ENCODE results near the gene ZNF408.
"Not testable (repeated sequence)": the region's sequence is repeated elsewhere in the genome, so short reads cannot be mapped to it uniquely, and the experiment has no call there.

The ZNF408 gene

GRCh38 chr11:46668480-46669085 lies 32.2 kb upstream of the ZNF408 start:
- no peak overlapping the region for H2AFZ ChIP-seq (ENCODE audit: low read depth, low read length, severe bottlenecking)
- no peak overlapping the region for H3K4me3 ChIP-seq (ENCODE audit: insufficient read depth, low read length, poor library complexity, severe bottlenecking)
- H3F3A ChIP-seq (ENCODE audit: insufficient read depth) = no peaks in the 10 kb centered on the region
- no peak overlapping the region for H3K4me2 ChIP-seq (ENCODE audit: low read depth, low read length, poor library complexity, severe bottlenecking)
- H3K9ac ChIP-seq (ENCODE audit: low read length) = no peak overlapping the region
- no peak overlapping the region for H3K27ac ChIP-seq (ENCODE audit: low read depth, low read length)
- H4K20me1 ChIP-seq (ENCODE audit: low read depth, low read length) = no peaks in the 10 kb centered on the region
- TF ChIP-seq EZH2phosphoT487 (conservative IDR thresholded peaks at IDR 0.05; ENCODE audit: low read length) = no peak
- TF ChIP-seq CTCF (IDR thresholded peaks at IDR 0.05; ENCODE audit: insufficient read depth, low read length, poor library complexity, severe bottlenecking) = no peak
- no peaks in the 10 kb centered on the region for H3K79me2 ChIP-seq (ENCODE audit: insufficient read depth, low read length)
- H3K9me3 ChIP-seq (ENCODE audit: insufficient read depth, low read length) = no peaks in the 10 kb centered on the region
- H3K36me3 ChIP-seq (ENCODE audit: low read length) = no peaks in the 10 kb centered on the region
- H3K9me2 ChIP-seq (replicated peaks; ENCODE audit: insufficient read depth, low read length) = no peaks in the 10 kb centered on the region
- H3K27me3 ChIP-seq (ENCODE audit: low read length) = no peaks in the 10 kb centered on the region

GRCh38 chr11:46669711-46670139 lies 31.1 kb upstream of the ZNF408 start:
- H3F3A ChIP-seq (ENCODE audit: insufficient read depth) = no peaks in the 10 kb centered on the region
- H3K4me2 ChIP-seq (ENCODE audit: low read depth, low read length, poor library complexity, severe bottlenecking) = no peak overlapping the region
- no peak overlapping the region for H3K9ac ChIP-seq (ENCODE audit: low read length)
- H3K36me3 ChIP-seq (ENCODE audit: low read length) = no peaks in the 10 kb centered on the region
- no peak overlapping the region for H2AFZ ChIP-seq (ENCODE audit: low read depth, low read length, severe bottlenecking)
- H3K9me3 ChIP-seq (ENCODE audit: insufficient read depth, low read length) = no peaks in the 10 kb centered on the region
- no peaks in the 10 kb centered on the region for H3K27me3 ChIP-seq (ENCODE audit: low read length)
- no peaks in the 10 kb centered on the region for H3K79me2 ChIP-seq (ENCODE audit: insufficient read depth, low read length)
- H4K20me1 ChIP-seq (ENCODE audit: low read depth, low read length) = no peaks in the 10 kb centered on the region
- H3K27ac ChIP-seq (ENCODE audit: low read depth, low read length) = no peak overlapping the region
- H3K4me3 ChIP-seq (ENCODE audit: insufficient read depth, low read length, poor library complexity, severe bottlenecking) = no peak overlapping the region
- H3K9me2 ChIP-seq (replicated peaks; ENCODE audit: insufficient read depth, low read length) = no peaks in the 10 kb centered on the region
- TF ChIP-seq CTCF (IDR thresholded peaks at IDR 0.05; ENCODE audit: insufficient read depth, low read length, poor library complexity, severe bottlenecking) (no peak), EZH2phosphoT487 (conservative IDR thresholded peaks at IDR 0.05; ENCODE audit: low read length) (no peak)

- H3K27me3 ChIP-seq (ENCODE audit: low read length); H3K36me3 ChIP-seq (ENCODE audit: low read length); H3K4me3 ChIP-seq (ENCODE audit: insufficient read depth, low read length, poor library complexity, severe bottlenecking); H3K9me3 ChIP-seq (ENCODE audit: insufficient read depth, low read length); H3F3A ChIP-seq (ENCODE audit: insufficient read depth); H3K4me2 ChIP-seq (ENCODE audit: low read depth, low read length, poor library complexity, severe bottlenecking); H3K79me2 ChIP-seq (ENCODE audit: insufficient read depth, low read length); H3K9ac ChIP-seq (ENCODE audit: low read length); H2AFZ ChIP-seq (ENCODE audit: low read depth, low read length, severe bottlenecking); H3K9me2 ChIP-seq (replicated peaks; ENCODE audit: insufficient read depth, low read length); H3K27ac ChIP-seq (ENCODE audit: low read depth, low read length); H4K20me1 ChIP-seq (ENCODE audit: low read depth, low read length): not testable (repeated sequence)
These were observed 30.3 kb upstream of the ZNF408 start for GRCh38 chr11:46670521-46670920.

- H3K27ac ChIP-seq (ENCODE audit: low read depth, low read length) = no peak overlapping the region
- no peak overlapping the region for H3K4me2 ChIP-seq (ENCODE audit: low read depth, low read length, poor library complexity, severe bottlenecking)
- H3K9me2 ChIP-seq (replicated peaks; ENCODE audit: insufficient read depth, low read length) = no peaks in the 10 kb centered on the region
- no peak overlapping the region for H3K9ac ChIP-seq (ENCODE audit: low read length)
- no peak overlapping the region for H3K4me3 ChIP-seq (ENCODE audit: insufficient read depth, low read length, poor library complexity, severe bottlenecking)
- no peak for TF ChIP-seq EZH2phosphoT487 (conservative IDR thresholded peaks at IDR 0.05; ENCODE audit: low read length)
- TF ChIP-seq CTCF (IDR thresholded peaks at IDR 0.05; ENCODE audit: insufficient read depth, low read length, poor library complexity, severe bottlenecking) = no peak
- no peaks in the 10 kb centered on the region for H4K20me1 ChIP-seq (ENCODE audit: low read depth, low read length)
- no peaks in the 10 kb centered on the region for H3K36me3 ChIP-seq (ENCODE audit: low read length)
- H3K79me2 ChIP-seq (ENCODE audit: insufficient read depth, low read length) = no peaks in the 10 kb centered on the region
- no peak overlapping the region for H2AFZ ChIP-seq (ENCODE audit: low read depth, low read length, severe bottlenecking)
- no peaks in the 10 kb centered on the region for H3F3A ChIP-seq (ENCODE audit: insufficient read depth)
- H3K9me3 ChIP-seq (ENCODE audit: insufficient read depth, low read length) = no peaks in the 10 kb centered on the region
- H3K27me3 ChIP-seq (ENCODE audit: low read length) = no peaks in the 10 kb centered on the region
These were observed 28.9 kb upstream of the ZNF408 start for GRCh38 chr11:46671958-46672315.

All from SU-DHL-6 (cell line).